ENCODE data around the gene VIPAS39. TPM values are rescaled to one million over a fixed set of nuclear protein-coding genes. Genes with fewer than 3 reads are reported as not detected.

The VIPAS39 gene
- total RNA-seq, 1 experiment from 2014 or later = 54.5 TPM

- ChIA-PET CTCF (interaction anchor here (0.5 to 1.5 kb wide), 4 partner anchors 36 to 992 kb away, joined by 3 to 11 read pairs (median 5); no protein-coding TSS in a partner anchor), POLR2A (ENCODE audit: unreplicated experiment) (interaction anchor here (0.5 to 1.5 kb wide), 6 partner anchors 15 to 279 kb away, joined by 3 to 17 read pairs (median 6); partner anchors contain the start of genes CIPC and GSTZ1)
- TF ChIP-seq CTCF (conservative IDR thresholded peaks at IDR 0.05) (peak; percentile 46; the same call in 1 of the 2 replicates), EZH2 (IDR thresholded peaks at IDR 0.05; ENCODE audit: low read depth) (no peak)
- no peaks in the 10 kb centered on the region; the same call in none of the 2 replicates for H3F3A ChIP-seq (ENCODE audit: insufficient read depth, low read depth)
- peaks cover 28% of the 10 kb centered on the region for H3K79me2 ChIP-seq (ENCODE audit: low read depth)
- H3K27ac ChIP-seq = peak within 1 kb of the TSS; percentile 40
- H3K36me3 ChIP-seq (ENCODE audit: low read depth) = no peaks in the 10 kb centered on the region
- H3K9me3 ChIP-seq (ENCODE audit: insufficient read depth, low read depth) = no peaks in the 10 kb centered on the region
- peak within 1 kb of the TSS; percentile 88 for H3K4me2 ChIP-seq
- peaks cover 19% of the 10 kb centered on the region for H3K4me1 ChIP-seq (replicated peaks; ENCODE audit: insufficient read depth)
- H3K9me2 ChIP-seq (ENCODE audit: insufficient read depth) = no peaks in the 10 kb centered on the region
- no peaks in the 10 kb centered on the region for H4K20me1 ChIP-seq (ENCODE audit: insufficient read depth)
- intact Hi-C loops (cut with micrococcal nuclease; ENCODE audit: unreplicated experiment) = loop anchor here (1.0 kb wide), 2 partner anchors 56 to 80 kb away; partner anchors contain the start of genes GSTZ1 and VIPAS39
- H2AFZ ChIP-seq = peak within 1 kb of the TSS; percentile 99
- H3K4me3 ChIP-seq = peak within 1 kb of the TSS; percentile 82
- H3K27me3 ChIP-seq (ENCODE audit: insufficient read depth, low read depth) = no peaks in the 10 kb centered on the region
- no TSS peak for BruUV-seq (replicated peaks)
- DNase-seq = peak; percentile 83 to 97
Measured at GRCh38 chr14:77376771-77377501, 80.5 kb downstream of the VIPAS39 start, which contains the start of the genes SAMD15 and TMED8. TSS of gene SAMD15 (plus strand) at chr14:77377379. CDS start at chr14:77377419, 40 bp downstream. TSS of gene TMED8 (minus strand) at chr14:77377094. CDS start at chr14:77377053, 41 bp downstream.

Other genes starting within 250 kb of the VIPAS39 start
- gene NGB, start 186.4 kb downstream of the VIPAS39 start, total RNA-seq (2021) = not detected in 2 replicates
- 96.5 and 109 TPM in 2 replicates for gene POMT2, start 136.7 kb downstream of the VIPAS39 start, total RNA-seq (2021)
- 135 and 195 TPM in 2 replicates for gene GSTZ1, start 136.6 kb downstream of the VIPAS39 start, total RNA-seq (2021)
- 32.1 and 42.6 TPM in 2 replicates for gene TMED8, start 80.5 kb downstream of the VIPAS39 start, total RNA-seq (2021)
- 4.8 and 7.8 TPM in 2 replicates for gene SAMD15, start 80.2 kb downstream of the VIPAS39 start, total RNA-seq (2021)
- gene NOXRED1, start 34.1 kb downstream of the VIPAS39 start, total RNA-seq (2021) = 2.0 and 2.1 TPM in 2 replicates
- gene AHSA1, start 492 bp upstream of the VIPAS39 start, total RNA-seq (2021) = 448 and 674 TPM in 2 replicates
- 0.20 TPM in 1 of 2 replicates, not detected in the other for gene ISM2, start 41.2 kb upstream of the VIPAS39 start, total RNA-seq (2021)
- 68.4 and 81.7 TPM in 2 replicates for gene SPTLC2, start 159.0 kb upstream of the VIPAS39 start, total RNA-seq (2021)

Data from PC-9 (cell line).